HG03060 (cell line): ENCODE results near the gene GSE1.

Experiments
- ATAC-seq: cut with Tn5 transposase; IDR thresholded peaks from one replicate; pipeline ENCODE4 v1.9.1; 2021; ENCODE audit warnings: low read depth, moderate number of reproducible peaks; ENCODE audit not compliant: unreplicated experiment

The GSE1 gene

GRCh38 chr16:85605051-85605911 is 7.8 kb upstream of the GSE1 start:
- ATAC-seq, result no peak

DNA sequence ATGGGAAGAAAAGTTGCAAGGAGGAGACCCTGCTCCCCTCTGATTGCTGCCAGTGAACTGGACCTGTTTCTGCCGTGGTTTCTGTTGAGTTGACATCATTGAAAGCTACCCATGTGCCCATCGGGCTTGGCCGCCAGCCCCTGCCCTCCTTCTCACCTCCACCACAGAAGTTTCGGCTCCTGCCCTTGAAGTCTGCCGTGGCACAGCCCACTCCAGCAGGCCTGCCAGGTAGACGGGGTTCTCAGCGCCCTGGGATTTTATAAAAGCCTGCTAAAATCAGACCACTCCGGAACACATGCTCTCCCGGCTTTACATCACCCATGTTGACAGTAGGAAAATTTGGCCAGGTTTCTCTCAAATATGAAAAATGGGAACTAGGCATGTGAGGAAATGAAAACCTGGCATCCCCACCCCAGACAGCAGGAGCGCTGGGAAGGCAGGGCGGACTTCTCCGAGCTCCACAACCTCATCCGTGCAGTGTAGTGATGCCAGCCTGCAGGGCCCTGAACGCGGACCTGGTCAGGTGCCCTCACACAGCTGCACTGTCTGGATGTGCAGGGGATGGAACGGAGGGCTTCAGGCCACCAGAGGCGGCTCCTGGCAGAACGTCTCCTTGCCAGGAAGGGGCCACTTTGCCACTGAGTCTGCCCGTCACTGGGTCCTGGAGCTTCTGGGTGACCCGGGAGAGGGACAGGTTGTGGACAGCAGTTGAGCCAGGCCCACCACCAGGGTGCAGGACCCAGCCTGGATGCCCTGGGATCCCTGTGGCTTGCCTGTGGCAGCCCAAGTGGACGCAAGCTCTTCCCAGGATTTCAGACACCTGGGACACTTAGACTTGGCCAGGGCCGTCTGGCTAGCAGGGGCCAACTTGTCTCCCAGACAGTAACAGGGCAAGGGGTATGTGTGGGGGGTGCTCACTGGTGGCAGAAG is 6.9 kb upstream of the GSE1 start:
- no peak for ATAC-seq

GRCh38 chr16:85606904-85607303 is 6.2 kb upstream of the GSE1 start:
- ATAC-seq, result no peak

DNA sequence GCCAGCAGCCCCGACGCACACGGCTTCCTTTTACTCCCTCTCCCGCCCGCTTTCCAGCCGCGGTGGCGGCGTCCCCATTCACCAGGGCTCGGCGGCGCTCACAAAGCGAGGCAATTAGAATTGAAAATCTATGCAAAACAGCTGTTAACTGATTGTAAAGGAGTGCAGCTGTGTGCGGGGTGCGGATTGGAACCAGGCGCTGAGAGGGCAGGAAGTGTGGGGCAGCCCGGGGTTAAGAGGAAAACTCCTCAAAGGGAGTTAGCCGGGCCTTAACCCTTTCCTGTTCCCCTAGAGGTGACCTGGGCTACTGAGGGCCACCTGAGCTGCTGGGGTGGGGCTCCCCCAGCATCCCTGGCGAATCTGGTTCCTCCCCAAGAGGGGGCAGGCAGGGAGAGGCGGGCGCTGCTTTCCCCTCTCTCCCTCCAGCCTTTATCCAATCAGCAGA is 5.8 kb upstream of the GSE1 start:
- ATAC-seq, result no peak

DNA sequence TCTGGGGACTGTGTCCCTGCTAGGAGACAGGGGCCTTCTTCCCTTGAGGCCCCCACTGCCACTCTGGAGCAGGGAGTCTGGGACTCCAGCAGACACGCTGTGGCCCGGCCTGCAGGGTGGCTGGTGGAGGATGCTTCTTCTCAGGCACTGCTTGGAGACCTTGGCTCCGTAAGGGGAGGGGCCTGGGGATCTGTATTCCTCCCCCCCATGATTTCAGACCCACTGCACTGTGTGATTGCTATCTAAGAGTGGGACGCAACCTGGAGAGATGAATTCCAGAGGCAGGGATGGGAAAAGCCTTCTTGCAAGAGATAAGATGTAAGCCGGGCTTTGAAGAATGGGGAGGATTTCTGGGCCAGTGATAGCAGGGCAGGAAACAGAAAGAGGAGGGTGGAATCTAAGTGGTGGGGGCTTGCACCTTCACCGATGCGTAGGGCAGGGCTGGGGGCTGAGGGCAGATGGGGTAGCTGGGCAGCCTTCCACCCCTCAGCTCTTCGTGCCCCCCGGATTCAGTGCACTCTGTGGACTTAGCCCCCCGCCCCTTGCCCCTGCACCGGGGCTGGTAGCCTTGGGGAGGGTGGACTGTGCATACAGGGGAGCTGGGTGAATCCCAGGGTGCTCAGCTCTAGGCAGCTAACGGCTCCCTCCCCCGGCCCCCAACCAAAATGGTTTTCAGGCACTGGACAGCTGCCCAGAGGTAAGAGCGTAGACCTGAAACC is 5.2 kb upstream of the GSE1 start:
- no peak for ATAC-seq

GRCh38 chr16:85608515-85608885 is 4.6 kb upstream of the GSE1 start:
- ATAC-seq, result no peak

GRCh38 chr16:85608887-85609286 is 4.2 kb upstream of the GSE1 start:
- no peak for ATAC-seq

- ATAC-seq, result no peak
These were observed 3.6 kb upstream of the GSE1 start for GRCh38 chr16:85609539-85609938.

DNA sequence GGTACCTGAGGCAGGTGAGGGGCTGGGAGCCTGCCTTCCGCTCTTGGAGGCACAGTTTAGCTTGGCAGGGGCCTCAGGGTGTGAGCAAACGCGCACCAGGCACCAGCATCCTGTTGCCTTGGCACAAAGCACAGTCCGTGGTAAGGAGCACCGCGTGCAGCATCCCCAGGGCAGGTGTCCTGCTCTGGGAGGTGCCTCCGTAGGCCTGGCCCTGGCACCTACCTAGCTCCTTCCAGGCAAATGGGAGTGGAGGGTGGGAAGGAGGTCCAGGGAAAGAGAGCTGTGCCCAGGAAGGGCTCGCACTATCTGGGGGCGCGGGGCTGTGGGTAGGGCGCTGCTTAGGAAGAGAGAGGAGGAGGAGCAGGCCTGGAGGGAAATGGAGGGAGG is 3.1 kb upstream of the GSE1 start:
- ATAC-seq, result no peak

- no peak for ATAC-seq
These were observed 2.5 kb upstream of the GSE1 start for GRCh38 chr16:85610446-85611193.

DNA sequence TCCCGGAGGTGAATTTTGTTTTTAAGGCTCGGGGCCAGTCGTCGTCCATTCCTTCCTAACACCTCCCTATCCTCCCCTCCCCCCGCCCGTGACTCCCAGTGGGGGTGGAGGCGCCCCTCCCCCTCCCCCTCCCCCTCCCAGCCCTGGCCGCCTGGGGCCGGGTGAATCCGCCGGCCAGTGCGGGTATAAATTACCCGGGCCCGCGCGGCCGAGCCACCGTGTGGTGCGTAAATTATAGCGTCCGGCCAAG is 2.0 kb upstream of the GSE1 start:
- no peak for ATAC-seq

- no peak for ATAC-seq
These were observed 1.5 kb upstream of the GSE1 start for GRCh38 chr16:85611444-85612190.

- no peak for ATAC-seq
These were observed 826 bp upstream of the GSE1 start for GRCh38 chr16:85612191-85612800.

- ATAC-seq, result no peak
These were observed 649 bp downstream of the GSE1 start for GRCh38 chr16:85613604-85614337.

- ATAC-seq, result no peak
These were observed 1.4 kb downstream of the GSE1 start for GRCh38 chr16:85614338-85615013.

GRCh38 chr16:85615014-85615851 is 2.1 kb downstream of the GSE1 start:
- no peak for ATAC-seq

GRCh38 chr16:85615852-85616606 is 2.9 kb downstream of the GSE1 start:
- ATAC-seq, result no peak
